ENCODE measurements around the gene PKD2. TPM values are rescaled to one million over a fixed set of nuclear protein-coding genes. Genes with fewer than 3 reads are reported as not detected.

The PKD2 gene
- polyA plus RNA-seq, 1 of the 3 experiments (the other 2 are of a cell fraction): 44.6 TPM

DNA sequence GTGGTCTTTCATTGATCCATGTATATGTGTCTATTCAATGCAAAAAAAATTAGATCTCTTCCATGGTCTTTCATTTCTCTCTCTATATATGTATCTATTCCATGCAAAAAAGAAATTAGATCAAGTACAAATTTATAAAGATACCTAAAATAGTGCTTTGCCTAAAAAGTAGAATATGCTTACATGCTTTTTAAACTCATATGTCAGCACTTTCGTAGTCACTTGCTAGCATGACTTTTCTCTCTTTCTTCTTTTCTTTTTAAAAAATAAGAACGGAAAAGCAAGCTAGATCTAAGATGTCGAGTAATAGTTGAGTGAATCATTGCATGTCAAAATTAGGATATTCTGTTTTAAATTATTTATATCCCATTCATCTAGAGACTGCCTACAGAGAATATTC is 50.9 kb downstream of the PKD2 start:
- POLR2A ChIA-PET: no interaction called here

DNA sequence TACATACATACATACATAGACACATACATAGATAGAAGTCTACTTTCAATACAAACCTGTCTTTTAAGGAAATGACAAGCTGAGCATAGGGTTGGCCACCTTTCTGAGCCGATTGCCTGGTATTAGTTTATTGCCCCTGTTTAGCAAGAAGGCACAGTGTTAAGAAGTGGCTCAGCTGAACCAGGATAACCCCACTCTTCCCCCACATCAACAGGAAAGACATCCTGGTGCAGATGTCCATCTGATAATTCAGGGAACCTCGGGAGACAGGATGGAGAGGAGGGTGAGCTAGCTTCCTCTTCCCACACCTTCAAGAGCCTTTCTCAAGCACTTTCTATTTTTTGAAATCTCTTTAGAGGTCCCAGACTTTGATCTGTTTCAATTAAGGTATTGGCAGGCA is 52.3 kb downstream of the PKD2 start:
- CTCF ChIA-PET: interaction anchor here (1.7 kb wide), 1 partner anchor 152 kb away, joined by 4 read pairs; no protein-coding TSS in a partner anchor
- no peaks in the 10 kb centered on the region for H3K4me1 ChIP-seq (ENCODE audit: control insufficient read depth in 1 of 2, insufficient read depth in 2 of 2, low read depth in 1 of 2, low read length in 1 of 2)

More for the DNA sequence above, 50.9 kb downstream of the PKD2 start:
- Histone ChIP-seq H3K27me3 (ENCODE audit: insufficient read depth) (no peaks in the 10 kb centered on the region), H4K20me1 (ENCODE audit: insufficient read depth) (no peaks in the 10 kb centered on the region), H3K36me3 (replicated peaks in 1 of 2; ENCODE audit: control insufficient read depth in 1 of 2, insufficient read depth in 2 of 2, low read length in 1 of 2) (peaks cover 61 to 71% of the 10 kb centered on the region in 2 experiments), H3K4me1 (ENCODE audit: control insufficient read depth in 1 of 2, insufficient read depth in 2 of 2, low read depth in 1 of 2, low read length in 1 of 2) (no peaks in the 10 kb centered on the region), H3K27ac (ENCODE audit: low read depth in 2 of 2, low read length in 1 of 2) (no peak overlapping the region), H3K9ac (no peak overlapping the region), H3K4me2 (no peak overlapping the region), H3K79me2 (ENCODE audit: insufficient read depth) (no peaks in the 10 kb centered on the region), H3K4me3 (ENCODE audit: low read depth in 2 of 2, low read length in 1 of 2) (no peak overlapping the region), H3F3A (replicated peaks; ENCODE audit: insufficient read depth) (no peaks in the 10 kb centered on the region), H2AFZ (ENCODE audit: low read depth) (no peak overlapping the region), H3K9me2 (no peaks in the 10 kb centered on the region), H3K9me3 (no peaks in the 10 kb centered on the region)
- 97% methylated on average over 3 of the region's 3 CpGs for WGBS (ENCODE audit: low lambda C conversion rate)
- TF ChIP-seq RAD21 (IDR thresholded peaks at IDR 0.05; ENCODE audit: low read length) (no peak), ELF1 (IDR thresholded peaks at IDR 0.05) (no peak), MXI1 (IDR thresholded peaks at IDR 0.05; ENCODE audit: low read depth, low read length) (no peak), POLR2AphosphoS5 (IDR thresholded peaks at IDR 0.05; ENCODE audit: low read depth, low read length) (no peak), SIN3A (IDR thresholded peaks at IDR 0.05; ENCODE audit: borderline replicate concordance, low read depth, low read length) (no peak), NFIC (IDR thresholded peaks at IDR 0.05; ENCODE audit: borderline replicate concordance) (no peak), NRF1 (IDR thresholded peaks at IDR 0.05; ENCODE audit: low read depth, low read length) (no peak), TEAD4 (IDR thresholded peaks at IDR 0.05; ENCODE audit: borderline replicate concordance, insufficient read depth) (no peak), TCF12 (IDR thresholded peaks at IDR 0.05) (no peak), TAF1 (IDR thresholded peaks at IDR 0.05; ENCODE audit: borderline replicate concordance, low read depth, low read length) (no peak)
- TF ChIP-seq, protein P1, sequence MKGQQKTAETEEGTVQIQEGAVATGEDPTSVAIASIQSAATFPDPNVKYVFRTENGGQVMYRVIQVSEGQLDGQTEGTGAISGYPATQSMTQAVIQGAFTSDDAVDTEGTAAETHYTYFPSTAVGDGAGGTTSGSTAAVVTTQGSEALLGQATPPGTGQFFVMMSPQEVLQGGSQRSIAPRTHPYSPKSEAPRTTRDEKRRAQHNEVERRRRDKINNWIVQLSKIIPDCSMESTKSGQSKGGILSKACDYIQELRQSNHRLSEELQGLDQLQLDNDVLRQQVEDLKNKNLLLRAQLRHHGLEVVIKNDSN (IDR thresholded peaks at IDR 0.05; ENCODE audit: borderline replicate concordance, low read depth): no peak
- TF ChIP-seq, protein P2, sequence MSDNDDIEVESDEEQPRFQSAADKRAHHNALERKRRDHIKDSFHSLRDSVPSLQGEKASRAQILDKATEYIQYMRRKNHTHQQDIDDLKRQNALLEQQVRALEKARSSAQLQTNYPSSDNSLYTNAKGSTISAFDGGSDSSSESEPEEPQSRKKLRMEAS (IDR thresholded peaks at IDR 0.05; ENCODE audit: low read depth): no peak
- TF ChIP-seq, protein P3, sequence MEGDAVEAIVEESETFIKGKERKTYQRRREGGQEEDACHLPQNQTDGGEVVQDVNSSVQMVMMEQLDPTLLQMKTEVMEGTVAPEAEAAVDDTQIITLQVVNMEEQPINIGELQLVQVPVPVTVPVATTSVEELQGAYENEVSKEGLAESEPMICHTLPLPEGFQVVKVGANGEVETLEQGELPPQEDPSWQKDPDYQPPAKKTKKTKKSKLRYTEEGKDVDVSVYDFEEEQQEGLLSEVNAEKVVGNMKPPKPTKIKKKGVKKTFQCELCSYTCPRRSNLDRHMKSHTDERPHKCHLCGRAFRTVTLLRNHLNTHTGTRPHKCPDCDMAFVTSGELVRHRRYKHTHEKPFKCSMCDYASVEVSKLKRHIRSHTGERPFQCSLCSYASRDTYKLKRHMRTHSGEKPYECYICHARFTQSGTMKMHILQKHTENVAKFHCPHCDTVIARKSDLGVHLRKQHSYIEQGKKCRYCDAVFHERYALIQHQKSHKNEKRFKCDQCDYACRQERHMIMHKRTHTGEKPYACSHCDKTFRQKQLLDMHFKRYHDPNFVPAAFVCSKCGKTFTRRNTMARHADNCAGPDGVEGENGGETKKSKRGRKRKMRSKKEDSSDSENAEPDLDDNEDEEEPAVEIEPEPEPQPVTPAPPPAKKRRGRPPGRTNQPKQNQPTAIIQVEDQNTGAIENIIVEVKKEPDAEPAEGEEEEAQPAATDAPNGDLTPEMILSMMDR (IDR thresholded peaks at IDR 0.05): no peak
- CTCF ChIA-PET: interaction anchor here (0.8 to 1.8 kb wide), 2 partner anchors 10 to 154 kb away, joined by 4 to 5 read pairs; no protein-coding TSS in a partner anchor
- no peak for DNase-seq

More for the DNA sequence above, 52.3 kb downstream of the PKD2 start:
- WGBS (ENCODE audit: low lambda C conversion rate): 53% methylated on average over 2 of the region's 2 CpGs
- POLR2A ChIA-PET: no interaction called here
- no peak for DNase-seq
- Histone ChIP-seq H3K9ac (no peak overlapping the region), H2AFZ (ENCODE audit: low read depth) (no peak overlapping the region), H3K9me2 (no peaks in the 10 kb centered on the region), H3K79me2 (ENCODE audit: insufficient read depth) (no peaks in the 10 kb centered on the region), H4K20me1 (ENCODE audit: insufficient read depth) (no peaks in the 10 kb centered on the region), H3K4me3 (ENCODE audit: low read depth in 2 of 2, low read length in 1 of 2) (no peak overlapping the region), H3F3A (replicated peaks; ENCODE audit: insufficient read depth) (no peaks in the 10 kb centered on the region), H3K4me2 (no peak overlapping the region), H3K36me3 (replicated peaks in 1 of 2; ENCODE audit: control insufficient read depth in 1 of 2, insufficient read depth in 2 of 2, low read length in 1 of 2) (peaks cover 65 to 66% of the 10 kb centered on the region in 2 experiments), H3K9me3 (no peaks in the 10 kb centered on the region), H3K27ac (ENCODE audit: low read depth in 2 of 2, low read length in 1 of 2) (no peak overlapping the region), H3K27me3 (ENCODE audit: insufficient read depth) (no peaks in the 10 kb centered on the region)
- no peak for TF ChIP-seq RFX5 (IDR thresholded peaks at IDR 0.05; ENCODE audit: low read length)
- TF ChIP-seq SMC3 (IDR thresholded peaks at IDR 0.05; ENCODE audit: low read depth, low read length): no peak
- no peak for TF ChIP-seq MXI1 (IDR thresholded peaks at IDR 0.05; ENCODE audit: low read depth, low read length)
- TF ChIP-seq, protein P4, sequence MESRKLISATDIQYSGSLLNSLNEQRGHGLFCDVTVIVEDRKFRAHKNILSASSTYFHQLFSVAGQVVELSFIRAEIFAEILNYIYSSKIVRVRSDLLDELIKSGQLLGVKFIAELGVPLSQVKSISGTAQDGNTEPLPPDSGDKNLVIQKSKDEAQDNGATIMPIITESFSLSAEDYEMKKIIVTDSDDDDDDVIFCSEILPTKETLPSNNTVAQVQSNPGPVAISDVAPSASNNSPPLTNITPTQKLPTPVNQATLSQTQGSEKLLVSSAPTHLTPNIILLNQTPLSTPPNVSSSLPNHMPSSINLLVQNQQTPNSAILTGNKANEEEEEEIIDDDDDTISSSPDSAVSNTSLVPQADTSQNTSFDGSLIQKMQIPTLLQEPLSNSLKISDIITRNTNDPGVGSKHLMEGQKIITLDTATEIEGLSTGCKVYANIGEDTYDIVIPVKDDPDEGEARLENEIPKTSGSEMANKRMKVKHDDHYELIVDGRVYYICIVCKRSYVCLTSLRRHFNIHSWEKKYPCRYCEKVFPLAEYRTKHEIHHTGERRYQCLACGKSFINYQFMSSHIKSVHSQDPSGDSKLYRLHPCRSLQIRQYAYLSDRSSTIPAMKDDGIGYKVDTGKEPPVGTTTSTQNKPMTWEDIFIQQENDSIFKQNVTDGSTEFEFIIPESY (IDR thresholded peaks at IDR 0.05; ENCODE audit: borderline replicate concordance, low read depth): no peak
- no peak for TF ChIP-seq YY1 (IDR thresholded peaks at IDR 0.05; ENCODE audit: low read depth)
- TF ChIP-seq TAF1 (IDR thresholded peaks at IDR 0.05; ENCODE audit: borderline replicate concordance, low read depth, low read length): no peak
- TF ChIP-seq FOXJ3 (CRISPR knock-in tag; IDR thresholded peaks at IDR 0.05): no peak
- TF ChIP-seq, protein P3 (IDR thresholded peaks at IDR 0.05): no peak
- TF ChIP-seq, protein P1 (IDR thresholded peaks at IDR 0.05; ENCODE audit: borderline replicate concordance, low read depth): no peak
- no peak for TF ChIP-seq RCOR1 (IDR thresholded peaks at IDR 0.05; ENCODE audit: low read length)

Data from SK-N-SH (cell line).